Tibial artery (tissue), 4 donors: Measurements from ENCODE around the gene M6PR.

ENCODE experiments used
- DNase-seq, 2 donors: peaks; one replicate each; pipeline ENCODE4 v3.0.0-alpha.2; 2019
- H3K27ac ChIP-seq, 2 donors: fragments of 200-600 bp; sonication (generic) in 1 of 2; 1 replicate in 1 of 2; 2 replicates in 1 of 2; pipeline ENCODE4 v1.5.1; 2018 to 2019; ENCODE audit warnings: mild to moderate bottlenecking in 1 of 2
- H3K27me3 ChIP-seq, 2 donors: fragments of 200-600 bp; sonication (generic) in 1 of 2; one replicate each; pipeline versions ENCODE4 v1.5.1 to v1.6.0; 2016 to 2019
- H3K36me3 ChIP-seq, 3 donors: fragments of 200-600 bp; sonication (generic) in 2 of 3; one replicate each; pipeline ENCODE4 v1.5.1; 2016 to 2019; ENCODE audit warnings: mild to moderate bottlenecking in 2 of 3
- H3K4me1 ChIP-seq, 4 donors: fragments of 200-600 bp; sonication (generic) in 2 of 4; 1 replicate in 3 of 4; 2 replicates in 1 of 4; pipeline ENCODE4 v1.5.1; 2016 to 2019
- H3K4me3 ChIP-seq, 2 donors: fragments of 200-600 bp; sonication (generic) in 1 of 2; 1 replicate in 1 of 2; 2 replicates in 1 of 2; pipeline ENCODE4 v1.5.1; 2018 to 2019; ENCODE audit warnings: mild to moderate bottlenecking in 2 of 2
- H3K9me3 ChIP-seq, 3 donors: fragments of 200-600 bp; sonication (generic) in 1 of 3; one replicate each; pipeline ENCODE4 v1.5.1; 2016 to 2019
- intact Hi-C: fragments of 100-400 bp; cut with DNase I; formaldehyde crosslinking; loops from one replicate; pipeline ENCODE4 v1.15.0; 2023; ENCODE audit warnings: low total_unique reads
- TF ChIP-seq, protein P1 (sequence below), 2 experiments: fragments of 200-600 bp in 1 of 2; fragments of 450-650 bp in 1 of 2; IDR thresholded peaks; one replicate each; pipeline ENCODE4 v1.5.1; 2017 to 2019; ENCODE audit warnings: antibody characterized with exemption in 2 of 2, mild to moderate bottlenecking in 1 of 2, moderate library complexity in 1 of 2

M6PR gene

DNA sequence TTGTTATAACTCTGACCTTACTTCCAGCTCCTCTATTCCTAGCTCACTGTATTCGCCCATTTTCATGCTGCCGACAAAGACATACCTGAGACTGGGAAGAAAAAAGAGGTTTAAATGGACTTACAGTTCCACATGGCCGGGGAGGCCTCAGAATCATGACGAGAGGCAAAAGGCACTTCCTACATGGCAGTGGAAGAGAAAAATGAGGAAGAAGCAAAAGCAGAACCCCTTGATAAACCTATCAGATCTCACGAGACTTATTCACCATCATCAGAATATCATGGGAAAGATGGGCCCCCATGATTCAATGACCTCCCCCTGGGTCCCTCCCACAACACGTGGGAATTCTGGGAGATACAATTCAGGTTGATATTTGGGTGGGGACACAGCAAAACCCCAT, 49.6 kb downstream of the M6PR start:
- Histone ChIP-seq H3K9me3 (no peaks in the 10 kb centered on the region), H3K27me3 (no peaks in the 10 kb centered on the region), H3K4me1 (no peaks in the 10 kb centered on the region), H3K27ac (no peak overlapping the region), H3K36me3 (no peaks in the 10 kb centered on the region), H3K4me3 (no peak overlapping the region)
- intact Hi-C loops, result no loop called here
- TF ChIP-seq, protein P1, sequence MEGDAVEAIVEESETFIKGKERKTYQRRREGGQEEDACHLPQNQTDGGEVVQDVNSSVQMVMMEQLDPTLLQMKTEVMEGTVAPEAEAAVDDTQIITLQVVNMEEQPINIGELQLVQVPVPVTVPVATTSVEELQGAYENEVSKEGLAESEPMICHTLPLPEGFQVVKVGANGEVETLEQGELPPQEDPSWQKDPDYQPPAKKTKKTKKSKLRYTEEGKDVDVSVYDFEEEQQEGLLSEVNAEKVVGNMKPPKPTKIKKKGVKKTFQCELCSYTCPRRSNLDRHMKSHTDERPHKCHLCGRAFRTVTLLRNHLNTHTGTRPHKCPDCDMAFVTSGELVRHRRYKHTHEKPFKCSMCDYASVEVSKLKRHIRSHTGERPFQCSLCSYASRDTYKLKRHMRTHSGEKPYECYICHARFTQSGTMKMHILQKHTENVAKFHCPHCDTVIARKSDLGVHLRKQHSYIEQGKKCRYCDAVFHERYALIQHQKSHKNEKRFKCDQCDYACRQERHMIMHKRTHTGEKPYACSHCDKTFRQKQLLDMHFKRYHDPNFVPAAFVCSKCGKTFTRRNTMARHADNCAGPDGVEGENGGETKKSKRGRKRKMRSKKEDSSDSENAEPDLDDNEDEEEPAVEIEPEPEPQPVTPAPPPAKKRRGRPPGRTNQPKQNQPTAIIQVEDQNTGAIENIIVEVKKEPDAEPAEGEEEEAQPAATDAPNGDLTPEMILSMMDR (IDR thresholded peaks at IDR 0.05), result no peak
- DNase-seq, result no peak

DNA sequence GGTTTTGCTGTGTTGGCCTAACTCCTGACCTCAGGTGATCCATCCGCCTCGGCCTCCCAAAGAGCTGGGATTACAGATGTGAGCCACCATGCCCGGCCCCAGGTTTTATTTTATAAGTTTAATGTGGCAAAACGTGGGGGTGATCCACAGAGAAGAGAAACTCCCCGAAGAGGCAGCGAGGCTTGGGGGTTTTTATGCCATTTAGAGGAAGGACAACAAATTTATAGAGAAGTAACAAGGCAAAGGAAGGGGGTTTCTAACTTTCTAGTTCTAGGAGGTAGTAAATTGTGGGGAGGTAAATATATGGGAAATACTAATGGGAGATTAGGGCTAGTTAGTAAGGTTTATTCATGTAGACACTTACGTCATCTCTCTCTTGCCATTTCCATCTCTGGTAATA, 52.4 kb downstream of the M6PR start:
- Histone ChIP-seq H3K36me3 (no peaks in the 10 kb centered on the region), H3K4me1 (no peaks in the 10 kb centered on the region), H3K4me3 (no peak overlapping the region), H3K27ac (no peak overlapping the region), H3K9me3 (no peaks in the 10 kb centered on the region), H3K27me3 (no peaks in the 10 kb centered on the region)
- TF ChIP-seq, protein P1 (IDR thresholded peaks at IDR 0.05), result no peak
- intact Hi-C loops, result no loop called here
- no peak for DNase-seq

DNA sequence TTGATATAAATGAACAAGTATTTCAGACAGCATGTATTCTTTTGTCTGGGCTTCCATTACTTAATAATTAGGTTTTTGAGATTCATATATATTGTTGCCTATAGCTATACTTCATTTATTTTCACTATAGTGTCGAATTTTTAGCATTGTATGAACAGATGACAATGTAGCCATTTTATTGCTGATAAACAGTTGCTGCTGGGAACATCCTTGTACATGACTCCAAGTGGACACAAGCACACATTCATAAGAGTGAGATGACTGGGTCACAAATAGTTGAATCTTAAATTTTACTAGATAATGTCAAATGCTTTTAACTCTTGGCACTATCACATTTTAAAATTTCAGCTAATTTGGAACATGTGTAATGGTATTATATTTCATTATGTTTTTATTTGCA, 54.5 kb downstream of the M6PR start:
- no peak for DNase-seq
- TF ChIP-seq, protein P1 (IDR thresholded peaks at IDR 0.05), result no peak
- Histone ChIP-seq H3K36me3 (no peaks in the 10 kb centered on the region), H3K27ac (no peak overlapping the region), H3K9me3 (no peaks in the 10 kb centered on the region), H3K4me3 (no peak overlapping the region), H3K4me1 (no peaks in the 10 kb centered on the region), H3K27me3 (no peaks in the 10 kb centered on the region)
- intact Hi-C loops, result no loop called here

DNA sequence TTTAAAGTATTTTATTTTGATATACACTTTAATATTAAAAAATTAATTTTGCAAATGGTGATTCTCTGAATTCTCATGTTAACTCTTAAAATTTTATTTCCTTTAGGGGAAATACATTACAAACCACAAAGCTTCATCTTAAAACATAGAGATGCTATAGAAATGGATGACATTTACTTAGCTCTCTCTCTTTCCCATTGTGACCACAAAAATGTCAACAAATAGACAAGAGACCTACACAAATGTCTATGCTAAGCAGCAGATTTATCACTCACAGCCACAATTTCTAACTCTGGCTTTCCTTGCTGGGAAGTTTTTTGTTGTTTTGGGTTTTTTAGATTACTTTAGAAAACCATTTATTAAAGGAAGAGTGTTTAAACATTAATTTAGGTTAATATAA, 55.1 kb downstream of the M6PR start:
- intact Hi-C loops, result no loop called here
- no peaks in the 10 kb centered on the region for H3K4me1 ChIP-seq
- TF ChIP-seq, protein P1 (IDR thresholded peaks at IDR 0.05), result no peak
- DNase-seq, result no peak
- H3K27ac ChIP-seq, result no peak overlapping the region
- H3K27me3 ChIP-seq, result no peaks in the 10 kb centered on the region
- H3K9me3 ChIP-seq, result no peaks in the 10 kb centered on the region
- no peaks in the 10 kb centered on the region for H3K36me3 ChIP-seq
- no peak overlapping the region for H3K4me3 ChIP-seq

DNA sequence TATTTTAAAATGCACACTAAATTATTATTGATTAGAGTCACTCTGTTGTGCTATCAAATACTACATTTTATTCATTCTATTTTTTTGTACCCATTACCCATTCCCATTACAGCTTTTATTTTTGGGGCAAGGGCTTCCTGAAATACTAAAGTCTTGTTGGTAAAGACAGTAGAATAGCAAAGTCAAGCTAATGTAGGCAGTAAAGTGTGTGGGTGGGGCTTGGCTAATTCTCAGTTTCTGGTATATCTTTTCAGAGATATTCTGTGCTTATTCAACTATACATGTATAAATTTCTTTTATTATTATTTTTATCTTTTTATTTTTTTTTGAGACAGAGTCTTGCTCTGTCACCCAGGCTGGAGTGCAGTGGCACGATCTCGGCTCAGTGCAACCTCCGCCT, 57.5 kb downstream of the M6PR start:
- DNase-seq, result no peak
- Histone ChIP-seq H3K9me3 (no peaks in the 10 kb centered on the region), H3K4me1 (no peaks in the 10 kb centered on the region), H3K27ac (no peak overlapping the region), H3K36me3 (no peaks in the 10 kb centered on the region), H3K4me3 (no peak overlapping the region), H3K27me3 (no peaks in the 10 kb centered on the region)
- TF ChIP-seq, protein P1 (IDR thresholded peaks at IDR 0.05), result no peak
- intact Hi-C loops, result no loop called here
